GM23248 (cell line): ENCODE measurements around the gene GABPB2. TPM values are rescaled to one million over a fixed set of nuclear protein-coding genes. Genes with fewer than 3 reads are reported as not detected.

Experiments
- DNase-seq: peaks from one replicate; pipeline ENCODE4 v3.0.0-alpha.2; 2015
- H2AFZ ChIP-seq: fragments of 200-600 bp; sonication (generic); 2 replicates; pipeline ENCODE4 v1.6.1; 2016; ENCODE audit warnings: antibody characterized with exemption
- H3F3A ChIP-seq: fragments of 200-600 bp; sonication (generic); 2 replicates; pipeline ENCODE4 v1.6.1; 2016; ENCODE audit warnings: mild to moderate bottlenecking, antibody characterized with exemption, mixed run types; ENCODE audit not compliant: insufficient read depth
- H3K27ac ChIP-seq: fragments of 200-600 bp; sonication (generic); 2 replicates; pipeline ENCODE4 v1.5.1; 2016; ENCODE audit warnings: mild to moderate bottlenecking
- H3K27me3 ChIP-seq: fragments of 200-600 bp; sonication (generic); replicated peaks from 2 replicates; pipeline ENCODE4 v1.6.1; 2016; ENCODE audit warnings: mild to moderate bottlenecking; ENCODE audit not compliant: insufficient read depth
- H3K36me3 ChIP-seq: fragments of 200-600 bp; sonication (generic); 2 replicates; pipeline ENCODE4 v1.6.1; 2016; ENCODE audit warnings: low read depth, mild to moderate bottlenecking
- H3K4me1 ChIP-seq: fragments of 200-600 bp; sonication (generic); 2 replicates; pipeline ENCODE4 v1.6.1; 2016; ENCODE audit warnings: mild to moderate bottlenecking; ENCODE audit not compliant: insufficient read depth
- H3K4me2 ChIP-seq: fragments of 200-600 bp; sonication (generic); one replicate; pipeline ENCODE4 v1.6.1; 2016; ENCODE audit warnings: mild to moderate bottlenecking; ENCODE audit not compliant: unreplicated experiment
- H3K4me3 ChIP-seq: fragments of 200-600 bp; sonication (generic); 2 replicates; pipeline ENCODE4 v1.5.1; 2016; ENCODE audit warnings: mild to moderate bottlenecking
- H3K79me2 ChIP-seq: fragments of 200-600 bp; sonication (generic); 2 replicates; pipeline ENCODE4 v1.6.1; 2016; ENCODE audit warnings: mild to moderate bottlenecking; ENCODE audit not compliant: insufficient read depth
- H3K9ac ChIP-seq: fragments of 200-600 bp; sonication (generic); 2 replicates; pipeline ENCODE4 v1.6.1; 2016; ENCODE audit warnings: mild to moderate bottlenecking
- H3K9me2 ChIP-seq: fragments of 200-600 bp; sonication (generic); 2 replicates; pipeline ENCODE4 v1.6.1; 2016; ENCODE audit warnings: mixed run types, mild to moderate bottlenecking, moderate library complexity; ENCODE audit not compliant: insufficient read depth
- H3K9me3 ChIP-seq: fragments of 200-600 bp; sonication (generic); one replicate; pipeline ENCODE4 v1.6.1; 2017; ENCODE audit warnings: low read depth
- H4K20me1 ChIP-seq: fragments of 200-600 bp; sonication (generic); 2 replicates; pipeline ENCODE4 v1.6.0; 2016; ENCODE audit not compliant: insufficient read depth
- EZH2 ChIP-seq: fragments of 200-600 bp; sonication (generic); IDR thresholded peaks from 2 replicates; pipeline ENCODE4 v1.6.1; 2018; ENCODE audit warnings: antibody characterized with exemption, mild to moderate bottlenecking; ENCODE audit not compliant: insufficient read depth, poor library complexity, severe bottlenecking
- EZH2phosphoT487 ChIP-seq: fragments of 200-600 bp; sonication (generic); IDR thresholded peaks from 2 replicates; pipeline ENCODE4 v1.6.1; 2018; ENCODE audit warnings: antibody characterized with exemption, moderate library complexity, mild to moderate bottlenecking, low read depth; ENCODE audit not compliant: insufficient read depth
- WGBS, 2 experiments: methylation state at CpG; one replicate each; pipeline ENCODE4 v1.1.6; 2015 to 2017; ENCODE audit warnings: low lambda C conversion rate in 2 of 2, low coverage in 1 of 2; ENCODE audit errors: missing lambda C conversion rate in 2 of 2; 5-methylcytosine and 5-hydroxymethylcytosine counted together
- in situ Hi-C: fragments of 300-500 bp; cut with MboI; formaldehyde crosslinking; loops from 2 replicates; pipeline ENCODE4 v1.15.0; 2020
- polyA plus RNA-seq: library from polyadenylated mRNA; unstranded; fragments of >200 nt; fragmentation: Nextera tagmentation; extraction: Ambion mirVana; gene quantifications from 2 replicates; pipeline ENCODE4 v1.2.1, GENCODE V29; 2016
- total RNA-seq: library from RNA; depleted of rRNA; stranded (reverse); fragments of >200 nt; shearing (Covaris generic); gene quantifications from 2 replicates; pipeline ENCODE4 v1.2.3, GENCODE V29; 2014

Gene GABPB2
- total and polyA plus RNA-seq, 2 experiments from 2014 or later = 7.4 to 14.7 TPM

DNA sequence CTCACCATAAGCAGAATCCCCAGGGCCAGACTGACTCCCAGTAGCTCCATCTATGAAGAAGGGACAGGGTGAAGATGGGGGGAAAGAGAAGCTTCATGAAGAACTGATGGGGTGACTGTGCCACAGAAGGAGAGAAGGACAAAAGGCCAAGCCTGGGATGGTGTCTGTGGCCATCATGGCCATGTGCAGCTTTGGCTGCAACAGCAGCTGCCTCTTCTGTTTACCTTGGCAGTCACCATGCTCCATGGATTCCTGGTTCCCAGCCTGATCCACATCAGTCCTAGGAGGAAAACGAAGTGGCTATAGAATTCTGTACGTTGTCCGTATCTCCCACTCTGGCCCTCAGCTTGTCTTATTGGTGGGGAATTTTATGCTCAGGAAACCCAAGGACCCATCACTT lies 63.8 kb downstream of the GABPB2 start:
- Histone ChIP-seq H3K27ac (no peak overlapping the region), H3K9ac (no peak overlapping the region), H3K9me2 (no peaks in the 10 kb centered on the region), H3K79me2 (no peaks in the 10 kb centered on the region), H3K4me2 (no peak overlapping the region), H3K27me3 (no peaks in the 10 kb centered on the region), H3F3A (peaks cover 7% of the 10 kb centered on the region; the same call in 1 of the 2 replicates), H3K9me3 (no peaks in the 10 kb centered on the region), H2AFZ (no peak overlapping the region), H3K4me3 (no peak overlapping the region), H4K20me1 (no peaks in the 10 kb centered on the region), H3K36me3 (no peaks in the 10 kb centered on the region), H3K4me1 (no peaks in the 10 kb centered on the region)
- no peak for DNase-seq
- in situ Hi-C loops = no loop called here
- TF ChIP-seq EZH2 (no peak), EZH2phosphoT487 (no peak)
- WGBS, 2 experiments = 84 to 89% methylated on average over 3 of the region's 3 CpGs

GRCh38 chr1:151134991-151135390 lies 64.4 kb downstream of the GABPB2 start:
- no peaks in the 10 kb centered on the region for H3K79me2 ChIP-seq
- no peaks in the 10 kb centered on the region for H4K20me1 ChIP-seq
- TF ChIP-seq EZH2phosphoT487 (no peak), EZH2 (no peak)
- in situ Hi-C loops = no loop called here
- H3K4me2 ChIP-seq = no peak overlapping the region
- no peak overlapping the region for H3K4me3 ChIP-seq
- WGBS, 2 experiments = 88 to 89% methylated on average over 7 of the region's 7 CpGs
- no peak overlapping the region for H2AFZ ChIP-seq
- H3K9me2 ChIP-seq = no peaks in the 10 kb centered on the region
- no peak overlapping the region for H3K9ac ChIP-seq
- no peaks in the 10 kb centered on the region for H3K4me1 ChIP-seq
- no peak for DNase-seq
- H3K9me3 ChIP-seq = no peaks in the 10 kb centered on the region
- no peaks in the 10 kb centered on the region for H3K36me3 ChIP-seq
- H3K27ac ChIP-seq = no peak overlapping the region
- no peaks in the 10 kb centered on the region for H3K27me3 ChIP-seq
- H3F3A ChIP-seq = peaks cover 6% of the 10 kb centered on the region; the same call in 1 of the 2 replicates

DNA sequence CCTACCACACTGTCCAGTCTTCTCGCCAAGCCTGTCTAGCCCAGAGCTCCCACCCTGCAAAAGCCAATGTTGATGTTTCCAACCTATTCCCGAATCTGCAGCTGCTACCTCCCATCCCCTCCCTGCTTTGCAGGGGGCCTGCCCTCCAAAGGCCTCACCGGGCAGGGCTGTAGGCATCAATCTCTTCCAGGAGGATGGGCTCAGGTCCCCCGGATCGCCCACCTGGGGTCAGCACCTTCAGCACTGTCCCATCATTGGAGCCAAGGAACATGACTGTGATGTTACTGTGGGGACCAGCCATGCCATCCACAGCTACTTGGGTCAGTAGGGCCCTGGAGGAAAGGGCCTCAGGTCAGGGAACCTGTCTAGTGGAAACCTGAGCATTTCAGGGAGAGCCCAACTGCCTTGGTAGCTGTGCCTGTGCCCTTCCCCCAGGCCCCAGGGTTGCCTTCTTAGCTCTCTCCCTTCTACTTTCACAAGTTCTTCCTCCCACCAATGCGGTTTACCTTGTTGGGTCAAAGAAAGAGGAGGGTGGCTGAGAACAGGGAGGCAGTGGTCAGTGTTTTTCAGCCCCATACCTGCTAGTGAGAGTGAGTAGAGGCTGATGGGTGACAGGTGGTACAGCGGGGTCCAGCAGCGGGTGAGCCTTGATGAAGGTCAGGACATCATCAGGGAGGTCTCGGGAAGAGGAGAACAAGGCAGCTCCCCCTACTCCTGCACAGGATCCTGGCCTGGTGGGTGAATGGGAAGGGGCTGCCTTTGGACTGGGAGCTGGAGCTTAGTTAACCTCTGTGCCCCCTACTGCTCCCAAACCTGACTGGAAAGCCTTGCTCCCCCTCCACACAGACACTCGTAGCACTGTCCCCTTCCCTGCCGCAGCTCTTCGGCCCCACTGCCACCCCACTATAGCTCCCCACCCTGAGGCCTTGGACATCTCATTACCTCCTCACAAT lies 65.1 kb downstream of the GABPB2 start:
- H2AFZ ChIP-seq = no peak overlapping the region
- no peaks in the 10 kb centered on the region for H4K20me1 ChIP-seq
- TF ChIP-seq EZH2phosphoT487 (no peak), EZH2 (no peak)
- no peaks in the 10 kb centered on the region for H3K9me2 ChIP-seq
- no peaks in the 10 kb centered on the region for H3F3A ChIP-seq
- H3K4me2 ChIP-seq = no peak overlapping the region
- no peak overlapping the region for H3K4me3 ChIP-seq
- no peak overlapping the region for H3K27ac ChIP-seq
- no peak overlapping the region for H3K9ac ChIP-seq
- no peaks in the 10 kb centered on the region for H3K36me3 ChIP-seq
- no peaks in the 10 kb centered on the region for H3K27me3 ChIP-seq
- H3K4me1 ChIP-seq = no peaks in the 10 kb centered on the region
- H3K9me3 ChIP-seq = no peaks in the 10 kb centered on the region
- in situ Hi-C loops = no loop called here
- no peaks in the 10 kb centered on the region for H3K79me2 ChIP-seq
- 80% methylated on average over 12 of the region's 12 CpGs for WGBS, 2 experiments
- no peak for DNase-seq

DNA sequence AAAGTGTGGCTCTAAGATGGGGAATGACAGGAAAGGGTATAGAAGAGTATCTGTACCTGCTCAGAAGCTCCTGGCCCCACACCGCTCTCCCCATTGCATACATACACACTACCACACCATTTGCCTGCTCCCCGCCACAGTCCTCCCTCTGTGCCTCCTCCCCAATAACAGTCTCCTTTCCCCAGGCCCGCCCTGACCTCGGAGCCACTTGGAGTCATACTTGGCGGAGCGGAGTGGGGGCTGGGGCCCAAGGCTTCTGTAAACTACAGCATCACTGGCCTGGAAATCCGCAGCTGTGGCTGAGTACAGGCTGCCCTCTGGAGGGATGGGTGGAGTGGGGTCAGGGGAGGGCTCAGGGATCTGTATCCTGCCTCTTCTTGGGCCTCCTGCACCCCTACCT lies 67.2 kb downstream of the GABPB2 start:
- Histone ChIP-seq H2AFZ (no peak overlapping the region), H3K9ac (no peak overlapping the region), H3K79me2 (no peaks in the 10 kb centered on the region), H3K27me3 (no peaks in the 10 kb centered on the region), H3K4me3 (no peak overlapping the region), H3K27ac (no peak overlapping the region), H3K9me3 (no peaks in the 10 kb centered on the region), H3K36me3 (no peaks in the 10 kb centered on the region), H3F3A (no peaks in the 10 kb centered on the region), H3K4me2 (no peak overlapping the region), H3K9me2 (no peaks in the 10 kb centered on the region), H4K20me1 (no peaks in the 10 kb centered on the region), H3K4me1 (no peaks in the 10 kb centered on the region)
- no peak for TF ChIP-seq EZH2
- no peak for TF ChIP-seq EZH2phosphoT487
- in situ Hi-C loops = no loop called here
- WGBS, 2 experiments = 92 to 99% methylated on average over 7 of the region's 7 CpGs
- DNase-seq = no peak
